HAP-1 (cell line): ENCODE data around the gene FANCM.
"Not testable (repeated sequence)": the region's sequence is repeated elsewhere in the genome, so short reads cannot be mapped to it uniquely, and the experiment has no call there.

ENCODE experiments used
- DNase-seq, 2 experiments: peaks; one replicate each; pipeline ENCODE4 v3.0.0-alpha.2; 2016 to 2020; ENCODE audit warnings: low spot score in 2 of 2
- H3K27me3 ChIP-seq: fragments of 250-450 bp; sonication (Bioruptor Pico); 2 replicates; pipeline ENCODE4 v1.5.1; 2020; ENCODE audit warnings: low read depth, mild to moderate bottlenecking, moderate library complexity
- H3K36me3 ChIP-seq: fragments of 250-450 bp; sonication (Bioruptor Pico); replicated peaks from 2 replicates; pipeline ENCODE4 v1.5.1; 2020; ENCODE audit warnings: mild to moderate bottlenecking
- H3K4me1 ChIP-seq: fragments of 250-450 bp; sonication (Bioruptor Pico); 2 replicates; pipeline ENCODE4 v1.5.1; 2020; ENCODE audit warnings: mild to moderate bottlenecking
- H3K4me3 ChIP-seq: fragments of 250-450 bp; sonication (Bioruptor Pico); 2 replicates; pipeline ENCODE4 v1.5.1; 2020; ENCODE audit warnings: mild to moderate bottlenecking, moderate library complexity
- H3K9me3 ChIP-seq: fragments of 250-450 bp; sonication (Bioruptor Pico); 2 replicates; pipeline ENCODE4 v1.5.1; 2020; ENCODE audit warnings: mild to moderate bottlenecking, moderate library complexity
- in situ Hi-C: fragments of 300-500 bp; cut with MboI; formaldehyde crosslinking; loops from 3 replicates; pipeline ENCODE4 v1.14.3; 2020; ENCODE audit warnings: low sequenced_read_pairs, inconsistent platforms, mixed read lengths

Gene FANCM

GRCh38 chr14:45123271-45123670, 12.5 kb upstream of the FANCM start:
- no peak for DNase-seq
- in situ Hi-C loops: no loop called here
- peaks cover 79% of the 10 kb centered on the region for H3K36me3 ChIP-seq
- H3K27me3 ChIP-seq: no peaks in the 10 kb centered on the region
- H3K4me1 ChIP-seq: no peaks in the 10 kb centered on the region
- H3K4me3 ChIP-seq: no peak overlapping the region
- H3K9me3 ChIP-seq: no peaks in the 10 kb centered on the region

- no peak for DNase-seq
- H3K4me3 ChIP-seq: no peak overlapping the region
- peaks cover 72% of the 10 kb centered on the region for H3K36me3 ChIP-seq
- H3K9me3 ChIP-seq: no peaks in the 10 kb centered on the region
- in situ Hi-C loops: no loop called here
- no peaks in the 10 kb centered on the region for H3K27me3 ChIP-seq
- H3K4me1 ChIP-seq: peaks cover 7% of the 10 kb centered on the region; the same call in 1 of the 2 replicates
Measured at GRCh38 chr14:45125754-45126153, 10.0 kb upstream of the FANCM start.

- in situ Hi-C loops: no loop called here
- H3K36me3 ChIP-seq: peaks cover 48% of the 10 kb centered on the region
Measured at GRCh38 chr14:45128963-45129629, 6.6 kb upstream of the FANCM start.

GRCh38 chr14:45133683-45134050, 2.1 kb upstream of the FANCM start:
- Histone ChIP-seq H3K27me3 (no peaks in the 10 kb centered on the region), H3K4me3 (peak overlapping the region; percentile 83), H3K9me3 (no peaks in the 10 kb centered on the region), H3K4me1 (peaks cover 20% of the 10 kb centered on the region), H3K36me3 (peaks cover 20% of the 10 kb centered on the region)
- DNase-seq: no peak
- in situ Hi-C loops: no loop called here

More at GRCh38 chr14:45128963-45129629, 6.6 kb upstream of the FANCM start:
- no peak overlapping the region for H3K4me3 ChIP-seq
- peaks cover 16% of the 10 kb centered on the region for H3K4me1 ChIP-seq
- no peak for DNase-seq
- H3K9me3 ChIP-seq: no peaks in the 10 kb centered on the region
- no peaks in the 10 kb centered on the region for H3K27me3 ChIP-seq

- Histone ChIP-seq H3K9me3 (no peaks in the 10 kb centered on the region), H3K4me3 (peak within 1 kb of the TSS; percentile 83), H3K4me1 (peaks cover 23% of the 10 kb centered on the region), H3K27me3 (no peaks in the 10 kb centered on the region), H3K36me3 (peaks cover 13% of the 10 kb centered on the region)
- DNase-seq: peak; percentile 97 to 99
- in situ Hi-C loops: no loop called here
Measured at GRCh38 chr14:45134051-45134958, 1.4 kb upstream of the FANCM start, which contains the start of gene FKBP3. Gene FKBP3, minus strand, starts transcription at chr14:45134481. Its CDS starts 25 bp downstream, at chr14:45134456.

- in situ Hi-C loops: no loop called here
- Histone ChIP-seq H3K4me1 (peaks cover 22% of the 10 kb centered on the region), H3K9me3 (no peaks in the 10 kb centered on the region), H3K36me3 (0 out of 2 replicates have a peak, but pooled peaks cover 6% of the 10 kb centered on the region), H3K27me3 (no peaks in the 10 kb centered on the region), H3K4me3 (peak overlapping the region; percentile 83)
- no peak for DNase-seq
Measured at GRCh38 chr14:45135156-45135555, 574 bp upstream of the FANCM start.

GRCh38 chr14:45136399-45136798, 669 bp downstream of the FANCM start:
- in situ Hi-C loops: no loop called here
- no peak for DNase-seq
- Histone ChIP-seq H3K27me3 (no peaks in the 10 kb centered on the region), H3K36me3 (0 out of 2 replicates have a peak, but pooled peaks cover 6% of the 10 kb centered on the region), H3K9me3 (no peaks in the 10 kb centered on the region), H3K4me3 (peak overlapping the region; percentile 83), H3K4me1 (peaks cover 16% of the 10 kb centered on the region)

- no peak for DNase-seq
- in situ Hi-C loops: no loop called here
- H3K9me3 ChIP-seq: no peaks in the 10 kb centered on the region
- no peaks in the 10 kb centered on the region for H3K27me3 ChIP-seq
- H3K36me3 ChIP-seq: peaks cover 7% of the 10 kb centered on the region; the same call in 1 of the 2 replicates
- H3K4me1 ChIP-seq: peaks cover 9% of the 10 kb centered on the region
- H3K4me3 ChIP-seq: no peak overlapping the region
Measured at GRCh38 chr14:45140661-45141187, 5.0 kb downstream of the FANCM start.

- in situ Hi-C loops, H3K36me3 ChIP-seq, H3K4me1 ChIP-seq, DNase-seq, H3K4me3 ChIP-seq, H3K9me3 ChIP-seq, H3K27me3 ChIP-seq: not testable (repeated sequence)
Measured at GRCh38 chr14:45142083-45142482, 6.4 kb downstream of the FANCM start.

- in situ Hi-C loops: no loop called here
- H3K9me3 ChIP-seq: no peaks in the 10 kb centered on the region
- no peak overlapping the region for H3K4me3 ChIP-seq
- peaks cover 9% of the 10 kb centered on the region for H3K4me1 ChIP-seq
- no peaks in the 10 kb centered on the region for H3K27me3 ChIP-seq
- H3K36me3 ChIP-seq: peaks cover 7% of the 10 kb centered on the region; the same call in 1 of the 2 replicates
- no peak for DNase-seq
Measured at GRCh38 chr14:45144658-45145057, 8.9 kb downstream of the FANCM start.

- no peak for DNase-seq
- Histone ChIP-seq H3K36me3 (peaks cover 7% of the 10 kb centered on the region; the same call in 1 of the 2 replicates), H3K4me1 (peaks cover 14% of the 10 kb centered on the region), H3K27me3 (no peaks in the 10 kb centered on the region), H3K9me3 (no peaks in the 10 kb centered on the region), H3K4me3 (no peak overlapping the region)
- in situ Hi-C loops: no loop called here
Measured at GRCh38 chr14:45145214-45145613, 9.5 kb downstream of the FANCM start.

- Histone ChIP-seq H3K4me3 (no peak overlapping the region), H3K9me3 (no peaks in the 10 kb centered on the region), H3K4me1 (peaks cover 35% of the 10 kb centered on the region), H3K27me3 (no peaks in the 10 kb centered on the region), H3K36me3 (peaks cover 9% of the 10 kb centered on the region)
- no peak for DNase-seq
- in situ Hi-C loops: no loop called here
Measured at GRCh38 chr14:45149602-45150001, 13.9 kb downstream of the FANCM start.

GRCh38 chr14:45150386-45150890, 14.7 kb downstream of the FANCM start:
- Histone ChIP-seq H3K4me3 (no peak overlapping the region), H3K27me3 (no peaks in the 10 kb centered on the region), H3K36me3 (peaks cover 6% of the 10 kb centered on the region), H3K9me3 (no peaks in the 10 kb centered on the region), H3K4me1 (peaks cover 35% of the 10 kb centered on the region)
- peak; percentile 69 to 99 for DNase-seq
- in situ Hi-C loops: no loop called here
